Endodermal cell (in vitro differentiated cells): ENCODE measurements around the gene ABCA7. TPM values are rescaled to one million over a fixed set of nuclear protein-coding genes. Genes with fewer than 3 reads are reported as not detected.

ENCODE experiments used
- DNase-seq: peaks from one replicate; pipeline ENCODE4 v3.0.0-alpha.2; 2017
- H3K27ac ChIP-seq: 2 replicates; pipeline ENCODE4 v1.5.1; 2013; ENCODE audit warnings: mild to moderate bottlenecking, low read depth, low read length, moderate library complexity
- H3K27me3 ChIP-seq: 2 replicates; pipeline ENCODE4 v1.6.1; 2013; ENCODE audit warnings: mild to moderate bottlenecking, low read length, moderate library complexity; ENCODE audit not compliant: insufficient read depth, control insufficient read depth, poor library complexity, severe bottlenecking
- H3K36me3 ChIP-seq: 2 replicates; pipeline ENCODE4 v1.7.0; 2013; ENCODE audit warnings: mild to moderate bottlenecking, low read length, moderate library complexity; ENCODE audit not compliant: control insufficient read depth, insufficient read depth
- H3K4me1 ChIP-seq: one replicate; pipeline ENCODE4 v1.7.0; 2013; ENCODE audit warnings: low read length; ENCODE audit not compliant: control insufficient read depth, insufficient read depth
- H3K4me3 ChIP-seq: 2 replicates; pipeline ENCODE4 v1.5.1; 2013; ENCODE audit warnings: mild to moderate bottlenecking, low read length, moderate library complexity
- H3K9ac ChIP-seq: 2 replicates; pipeline ENCODE4 v1.6.1; 2013; ENCODE audit warnings: mild to moderate bottlenecking, low read length, moderate library complexity; ENCODE audit not compliant: poor library complexity, severe bottlenecking; ENCODE audit errors: extremely low read depth
- H3K9me3 ChIP-seq: 2 replicates; pipeline ENCODE4 v1.6.1; 2013; ENCODE audit warnings: mild to moderate bottlenecking, low read length, moderate library complexity; ENCODE audit not compliant: control insufficient read depth
- H3K27ac Mint-ChIP-seq: 2 replicates; pipeline ENCODE4 v1.8.0; 2020; ENCODE audit warnings: mixed read lengths
- H3K27me3 Mint-ChIP-seq: 2 replicates; pipeline ENCODE4 v1.8.0; 2021; ENCODE audit warnings: mild to moderate bottlenecking, mixed read lengths; ENCODE audit not compliant: insufficient read depth
- H3K36me3 Mint-ChIP-seq: 2 replicates; pipeline ENCODE4 v1.8.0; 2020; ENCODE audit warnings: low read depth, mixed read lengths
- H3K4me1 Mint-ChIP-seq: 2 replicates; pipeline ENCODE4 v1.8.0; 2020; ENCODE audit warnings: mixed read lengths
- H3K4me3 Mint-ChIP-seq: 2 replicates; pipeline ENCODE4 v1.8.0; 2020; ENCODE audit warnings: mild to moderate bottlenecking, moderate library complexity, mixed read lengths
- H3K9me3 Mint-ChIP-seq: 2 replicates; pipeline ENCODE4 v1.8.0; 2020; ENCODE audit warnings: mild to moderate bottlenecking, mixed read lengths
- WGBS, 2 experiments: methylation state at CpG; one replicate each; pipeline versions ENCODE4 v1.1.5 to v1.1.7; 2013; ENCODE audit warnings: missing lambda C conversion rate in 2 of 2, mixed read lengths in 1 of 2; ENCODE audit not compliant: insufficient coverage in 1 of 2, insufficient read length in 1 of 2; 5-methylcytosine and 5-hydroxymethylcytosine counted together
- total RNA-seq, 2 donors: library from RNA; stranded (reverse); fragmentation: NEBNext Ultra II Directional in 1 of 2; extraction: Animal tissue kit (Norgen Biotek cat#: 25700) in 1 of 2; gene quantifications; 2 replicates in 1 of 2; 3 replicates in 1 of 2; pipeline ENCODE4 v1.2.1, GENCODE V29; 2021
- TF ChIP-seq, protein P1 (sequence below): fragments of 200-600 bp; sonication (generic); conservative IDR thresholded peaks from 2 replicates; pipeline ENCODE4 v1.5.0; 2021; ENCODE audit warnings: antibody characterized with exemption, mild to moderate bottlenecking

ABCA7 gene
- total RNA-seq, 2 donors from 2014 or later, result 67.2 to 68.7 TPM

DNA sequence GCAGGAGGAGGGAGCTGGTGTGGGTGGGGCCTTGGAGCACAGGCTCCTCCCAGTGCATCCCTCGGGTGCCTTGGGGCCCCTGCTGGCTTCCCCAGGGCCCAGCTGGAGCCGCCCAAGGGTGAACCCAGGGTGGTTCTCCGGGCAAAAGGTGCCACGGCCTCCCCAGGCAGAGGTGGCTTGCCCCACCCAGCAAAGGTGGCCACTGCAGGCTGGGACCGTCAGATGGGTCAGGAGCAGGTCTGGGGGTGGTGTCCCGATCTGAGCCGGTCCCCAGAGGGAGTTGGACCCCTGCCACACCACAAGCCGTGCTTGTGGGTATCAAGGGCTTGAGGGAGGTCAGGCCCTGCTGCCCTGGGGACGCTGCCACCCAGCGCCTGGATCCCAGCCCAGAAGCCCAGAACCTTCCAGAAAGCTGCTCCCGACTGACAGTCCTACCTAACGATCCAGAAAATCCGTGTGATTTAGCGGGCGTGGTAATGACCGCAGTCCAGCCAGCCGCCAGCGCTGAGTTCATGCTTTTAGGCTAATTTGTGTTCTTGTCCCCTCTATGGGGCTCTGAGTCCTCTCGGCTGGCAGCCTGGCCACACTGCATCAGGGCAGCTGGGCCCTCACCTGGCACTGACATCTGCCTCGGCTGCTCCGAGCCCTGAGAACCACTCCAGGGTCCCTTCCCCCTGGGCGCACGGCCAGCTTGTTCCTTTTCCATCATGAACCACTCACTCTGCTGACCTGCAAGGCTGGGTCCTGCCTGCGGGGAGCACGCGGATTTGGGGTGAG lies 44.7 kb upstream of the ABCA7 start:
- TF ChIP-seq, protein P1, sequence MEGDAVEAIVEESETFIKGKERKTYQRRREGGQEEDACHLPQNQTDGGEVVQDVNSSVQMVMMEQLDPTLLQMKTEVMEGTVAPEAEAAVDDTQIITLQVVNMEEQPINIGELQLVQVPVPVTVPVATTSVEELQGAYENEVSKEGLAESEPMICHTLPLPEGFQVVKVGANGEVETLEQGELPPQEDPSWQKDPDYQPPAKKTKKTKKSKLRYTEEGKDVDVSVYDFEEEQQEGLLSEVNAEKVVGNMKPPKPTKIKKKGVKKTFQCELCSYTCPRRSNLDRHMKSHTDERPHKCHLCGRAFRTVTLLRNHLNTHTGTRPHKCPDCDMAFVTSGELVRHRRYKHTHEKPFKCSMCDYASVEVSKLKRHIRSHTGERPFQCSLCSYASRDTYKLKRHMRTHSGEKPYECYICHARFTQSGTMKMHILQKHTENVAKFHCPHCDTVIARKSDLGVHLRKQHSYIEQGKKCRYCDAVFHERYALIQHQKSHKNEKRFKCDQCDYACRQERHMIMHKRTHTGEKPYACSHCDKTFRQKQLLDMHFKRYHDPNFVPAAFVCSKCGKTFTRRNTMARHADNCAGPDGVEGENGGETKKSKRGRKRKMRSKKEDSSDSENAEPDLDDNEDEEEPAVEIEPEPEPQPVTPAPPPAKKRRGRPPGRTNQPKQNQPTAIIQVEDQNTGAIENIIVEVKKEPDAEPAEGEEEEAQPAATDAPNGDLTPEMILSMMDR, result no peak
- Mint-ChIP-seq H3K27me3 (peaks cover 38% of the 10 kb centered on the region), H3K4me3 (no peak overlapping the region)

DNA sequence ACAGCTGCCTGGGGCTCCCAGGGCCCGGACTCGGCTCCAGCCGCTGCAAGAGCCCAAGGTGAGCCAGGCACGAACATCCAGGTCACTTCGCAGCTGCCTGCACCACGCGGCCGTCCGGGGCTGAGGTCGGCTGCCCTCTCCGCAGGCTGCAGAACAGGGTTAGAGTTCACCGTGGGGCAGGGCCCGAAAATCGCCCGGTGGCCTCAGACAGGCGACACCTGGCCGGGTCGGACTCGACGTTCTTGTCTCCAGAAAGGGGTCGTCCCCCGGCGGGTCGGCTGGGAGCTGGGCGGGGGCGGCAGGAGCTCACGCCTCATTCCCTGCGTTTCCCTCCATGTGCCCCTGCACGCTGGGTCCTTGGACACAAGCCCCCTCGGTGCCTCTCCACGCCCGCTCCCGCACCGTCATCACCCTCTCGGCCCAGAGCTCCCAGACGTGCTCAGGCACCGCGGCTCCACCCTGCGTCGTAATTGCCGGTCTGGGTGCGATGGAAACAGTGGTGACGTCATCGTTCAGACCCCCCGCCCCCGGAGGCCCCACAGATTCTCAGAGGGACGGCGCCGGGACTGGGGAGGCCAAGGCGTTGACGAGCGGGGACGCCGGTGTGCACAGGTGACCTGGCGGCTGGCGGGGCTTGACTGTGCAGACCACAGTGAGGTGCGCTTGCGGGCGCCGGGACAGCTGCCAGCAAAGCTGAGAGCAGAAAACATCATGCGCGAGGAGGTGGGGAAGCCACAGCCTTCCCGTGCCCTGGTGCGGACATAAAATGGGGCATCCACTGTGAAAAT lies 43.7 kb upstream of the ABCA7 start:
- H3K27ac ChIP-seq, result no peak overlapping the region
- no peak overlapping the region for H3K4me3 ChIP-seq
- 61 to 77% methylated on average over 36 to 64 of the region's 64 CpGs for WGBS, 2 experiments
- Mint-ChIP-seq H3K27me3 (peaks cover 44% of the 10 kb centered on the region), H3K9me3 (no peaks in the 10 kb centered on the region), H3K4me1 (peaks cover 4% of the 10 kb centered on the region), H3K27ac (peak overlapping the region; percentile 21), H3K4me3 (peak overlapping the region; percentile 40), H3K36me3 (peaks cover 4% of the 10 kb centered on the region)
- peaks cover 43% of the 10 kb centered on the region for H3K27me3 ChIP-seq
- TF ChIP-seq, protein P1, result no peak
- peaks cover 11% of the 10 kb centered on the region for H3K36me3 ChIP-seq
- peak; percentile 74 for DNase-seq
- H3K4me1 ChIP-seq, result no peaks in the 10 kb centered on the region
- H3K9ac ChIP-seq, result no peak overlapping the region
- H3K9me3 ChIP-seq, result no peaks in the 10 kb centered on the region

More for the DNA sequence above, 44.7 kb upstream of the ABCA7 start:
- H3K36me3 Mint-ChIP-seq, result peaks cover 12% of the 10 kb centered on the region
- Histone ChIP-seq H3K4me1 (no peaks in the 10 kb centered on the region), H3K27ac (no peak overlapping the region), H3K9ac (no peak overlapping the region), H3K9me3 (no peaks in the 10 kb centered on the region), H3K4me3 (no peak overlapping the region), H3K36me3 (peaks cover 20% of the 10 kb centered on the region), H3K27me3 (peaks cover 36% of the 10 kb centered on the region)
- peaks cover 4% of the 10 kb centered on the region for H3K4me1 Mint-ChIP-seq
- DNase-seq, result no peak
- H3K27ac Mint-ChIP-seq, result no peak overlapping the region
- H3K9me3 Mint-ChIP-seq, result no peaks in the 10 kb centered on the region
- 94 to 97% methylated on average over 15 to 26 of the region's 26 CpGs for WGBS, 2 experiments

DNA sequence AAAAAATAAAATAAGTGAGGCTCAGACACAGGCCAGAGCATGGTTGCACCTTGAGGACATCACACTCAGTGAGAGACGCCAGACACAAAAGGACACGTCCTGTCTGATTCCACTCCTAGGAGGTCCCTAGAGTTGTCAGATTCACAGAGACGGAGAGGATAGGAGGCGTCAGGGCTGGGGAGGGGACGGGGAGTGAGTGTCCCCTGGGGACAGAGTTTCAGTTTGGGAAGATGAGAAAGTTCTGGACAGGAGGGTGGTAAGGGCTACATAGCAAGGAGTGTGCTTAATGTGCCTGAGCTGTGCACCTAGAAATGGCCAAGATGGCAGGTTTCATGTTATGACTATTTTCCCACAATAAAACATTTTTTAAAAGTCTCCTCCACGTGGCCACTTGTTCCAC lies 41.8 kb upstream of the ABCA7 start:
- H3K27me3 ChIP-seq, result peaks cover 53% of the 10 kb centered on the region
- DNase-seq, result no peak
- TF ChIP-seq, protein P1, result no peak
- Mint-ChIP-seq H3K4me3 (no peak overlapping the region), H3K27me3 (peaks cover 55% of the 10 kb centered on the region), H3K36me3 (no peaks in the 10 kb centered on the region), H3K27ac (no peak overlapping the region), H3K4me1 (peaks cover 4% of the 10 kb centered on the region), H3K9me3 (no peaks in the 10 kb centered on the region)
- 60 to 69% methylated on average over 6 of the region's 6 CpGs for WGBS, 2 experiments
- H3K27ac ChIP-seq, result no peak overlapping the region
- H3K36me3 ChIP-seq, result peaks cover 5% of the 10 kb centered on the region
- no peak overlapping the region for H3K4me3 ChIP-seq
- no peaks in the 10 kb centered on the region for H3K4me1 ChIP-seq
- H3K9me3 ChIP-seq, result no peaks in the 10 kb centered on the region
- no peak overlapping the region for H3K9ac ChIP-seq
